GM19438 (cell line): Measurements from ENCODE around the gene MAN1A2.
"Not testable (repeated sequence)": the region's sequence is repeated elsewhere in the genome, so short reads cannot be mapped to it uniquely, and the experiment has no call there.

Experiments used
- ATAC-seq: cut with Tn5 transposase; IDR thresholded peaks from one replicate; pipeline ENCODE4 v1.9.1; 2021; ENCODE audit warnings: low read depth; ENCODE audit not compliant: unreplicated experiment

MAN1A2 gene

DNA sequence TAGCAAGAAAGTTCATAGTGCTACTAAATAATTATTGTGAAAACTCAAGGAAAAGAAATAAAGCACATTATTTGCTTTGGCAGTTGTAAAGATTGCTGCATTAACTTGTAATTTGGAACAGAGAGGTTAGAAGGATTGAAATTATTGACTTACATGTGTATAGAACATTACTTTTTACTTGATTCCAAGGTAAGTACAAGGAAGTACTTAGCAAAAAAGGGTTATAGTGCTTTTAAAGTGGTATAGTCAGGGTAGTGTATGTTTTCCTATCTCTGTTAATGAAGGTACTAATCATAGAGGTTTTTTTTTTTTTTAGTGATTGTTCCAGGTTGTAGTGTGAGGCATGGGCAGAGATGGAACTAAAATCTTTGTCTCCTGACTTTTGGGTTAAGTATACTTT lies 29.4 kb downstream of the MAN1A2 start:
- no peak for ATAC-seq

DNA sequence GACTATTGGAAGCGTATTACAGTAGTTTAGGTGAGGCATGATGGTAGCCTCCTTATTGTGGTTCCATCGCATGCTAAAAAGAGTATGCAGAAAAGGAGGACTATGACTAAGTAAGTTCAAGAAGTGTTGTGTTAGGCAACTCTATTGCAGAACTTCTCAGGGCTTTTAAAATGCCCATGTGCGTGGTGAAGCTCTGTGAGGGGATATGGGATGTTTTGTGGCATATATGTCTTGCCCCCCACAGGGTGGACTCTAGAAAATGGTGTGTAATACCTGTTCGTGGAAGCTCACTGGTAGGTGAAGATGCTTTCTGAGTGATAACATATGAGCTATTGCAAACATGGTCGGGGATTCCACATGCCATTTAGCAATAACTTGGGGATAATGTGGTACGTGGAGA lies 31.7 kb downstream of the MAN1A2 start:
- no peak for ATAC-seq

DNA sequence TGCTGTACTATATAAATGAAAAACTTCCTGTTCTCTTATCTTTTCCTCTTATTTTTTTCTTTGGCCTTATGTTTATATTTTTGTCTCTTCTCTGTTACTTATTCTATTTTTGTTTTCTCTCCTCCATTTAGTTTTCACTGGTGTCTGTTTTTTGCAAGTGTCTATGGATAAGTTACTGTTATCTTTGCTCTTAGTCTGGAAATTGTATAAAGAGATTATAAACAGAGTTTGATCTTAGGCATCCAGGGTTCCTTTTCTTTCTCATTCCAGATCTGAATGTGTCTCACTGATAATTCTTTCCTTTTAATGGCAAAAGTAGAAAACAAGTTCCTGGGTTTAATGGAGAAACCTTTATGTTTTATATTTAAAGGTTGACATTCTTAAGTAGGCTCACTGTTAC lies 34.5 kb downstream of the MAN1A2 start:
- ATAC-seq = no peak

DNA sequence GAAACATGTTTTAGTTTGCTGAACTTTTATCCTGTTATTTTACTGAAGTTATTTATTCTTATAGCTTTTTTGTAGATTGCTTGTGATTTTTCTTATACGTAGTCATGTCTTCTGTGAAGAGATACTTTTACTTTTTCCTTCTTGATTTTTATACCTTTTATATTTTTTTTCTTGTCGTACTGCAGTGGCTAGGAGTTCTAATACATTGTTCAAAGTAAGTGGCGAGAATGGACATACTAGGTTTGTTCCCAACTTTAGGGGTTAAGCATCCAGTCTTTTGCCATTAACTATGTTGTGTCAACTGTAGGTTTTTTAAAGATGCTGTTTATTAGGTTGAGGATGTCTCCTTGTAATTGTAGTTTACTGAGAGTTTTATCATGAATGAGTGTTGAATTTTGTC lies 36.3 kb downstream of the MAN1A2 start:
- ATAC-seq = no peak

DNA sequence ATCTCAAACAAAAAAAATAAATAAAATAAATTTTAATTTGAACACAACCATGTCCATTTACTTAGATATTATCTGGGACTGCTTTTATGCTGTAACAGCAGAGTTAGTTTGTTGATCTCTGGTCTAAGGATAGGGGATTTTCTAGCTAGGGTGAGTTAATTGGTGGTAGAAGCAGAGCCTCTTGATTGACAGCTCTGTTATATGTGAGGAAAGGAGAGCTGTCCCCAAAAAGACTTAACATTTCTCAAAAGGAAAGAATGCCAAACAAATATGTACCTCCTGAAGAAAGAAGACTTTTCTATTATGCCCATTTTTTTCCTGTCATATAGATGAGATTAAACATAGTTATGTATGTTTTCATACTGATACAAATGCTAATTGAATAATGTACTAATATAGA lies 37.8 kb downstream of the MAN1A2 start:
- ATAC-seq = no peak

DNA sequence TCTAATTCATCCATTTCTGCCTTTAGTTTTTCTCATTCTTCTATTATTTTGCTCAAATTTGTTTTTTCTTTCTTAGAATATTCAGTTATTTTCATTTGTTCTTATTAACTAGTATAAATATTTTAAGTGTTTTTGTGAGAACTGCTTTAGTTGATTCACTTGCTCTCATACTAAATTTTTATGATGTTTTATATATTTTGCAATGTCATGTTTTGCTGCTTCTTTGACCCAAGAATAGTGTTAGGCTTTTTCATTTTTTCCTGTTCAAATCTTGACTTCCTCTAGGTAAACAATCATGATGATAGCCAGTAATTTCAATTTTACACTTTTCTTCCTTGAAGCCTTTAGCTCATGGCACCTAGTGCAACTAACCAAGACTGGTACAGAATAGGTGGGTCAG lies 45.2 kb downstream of the MAN1A2 start:
- ATAC-seq = no peak

DNA sequence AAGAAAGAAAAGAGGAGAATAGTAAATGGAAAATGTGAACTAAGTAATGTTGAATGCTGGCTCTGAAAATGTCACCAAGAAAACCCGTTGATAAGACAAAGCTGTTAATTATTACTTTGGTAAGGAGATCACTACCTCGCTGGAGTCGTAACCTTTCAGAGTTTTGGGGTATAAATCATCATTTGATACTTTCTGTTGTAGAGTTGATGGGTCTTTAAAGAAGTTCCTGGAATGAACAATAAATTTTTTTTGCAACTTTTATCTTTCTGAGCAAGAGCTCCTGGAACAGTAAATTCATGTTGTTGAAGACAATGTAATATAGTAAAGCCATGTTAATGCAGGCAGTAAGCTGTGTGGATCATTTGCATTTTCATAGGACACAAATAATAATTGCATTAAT lies 46.2 kb downstream of the MAN1A2 start:
- ATAC-seq = no peak

DNA sequence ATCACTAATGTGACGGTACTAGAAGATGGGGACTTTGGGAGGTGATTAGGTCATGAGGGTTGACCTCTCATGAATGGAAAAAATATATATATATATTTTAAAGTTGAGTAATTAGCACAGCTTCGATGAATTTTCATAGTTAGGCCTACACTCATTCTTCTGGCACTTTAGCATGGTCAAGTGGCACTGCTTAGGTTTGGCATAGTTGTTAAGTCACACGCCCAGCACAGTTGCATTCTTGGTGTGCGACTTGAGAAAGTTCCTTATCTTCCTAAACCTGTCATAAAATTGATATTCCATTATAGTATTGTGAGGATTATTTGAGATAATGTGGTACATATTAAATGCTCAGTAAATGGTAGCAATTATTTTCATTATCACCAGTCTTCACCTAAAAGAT lies 47.7 kb downstream of the MAN1A2 start:
- no peak for ATAC-seq

DNA sequence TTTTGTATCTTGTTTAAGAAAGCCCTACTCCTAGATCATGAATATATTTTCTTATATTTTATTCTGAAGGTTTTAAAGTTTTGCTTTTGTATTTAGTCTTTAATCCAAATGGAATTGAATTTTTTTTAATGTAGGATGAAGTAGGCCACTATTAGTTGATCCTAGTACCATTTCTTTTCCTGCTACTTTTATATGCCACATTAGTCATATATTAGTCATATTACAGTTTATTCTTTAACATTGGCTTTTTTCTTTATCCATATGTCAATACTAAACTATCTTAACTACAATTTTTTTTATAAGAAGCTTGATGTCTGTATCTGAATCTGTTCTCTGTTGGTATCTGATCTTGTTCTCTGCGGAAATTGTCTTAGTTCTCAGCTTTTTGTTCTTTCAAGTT lies 48.8 kb downstream of the MAN1A2 start:
- no peak for ATAC-seq

DNA sequence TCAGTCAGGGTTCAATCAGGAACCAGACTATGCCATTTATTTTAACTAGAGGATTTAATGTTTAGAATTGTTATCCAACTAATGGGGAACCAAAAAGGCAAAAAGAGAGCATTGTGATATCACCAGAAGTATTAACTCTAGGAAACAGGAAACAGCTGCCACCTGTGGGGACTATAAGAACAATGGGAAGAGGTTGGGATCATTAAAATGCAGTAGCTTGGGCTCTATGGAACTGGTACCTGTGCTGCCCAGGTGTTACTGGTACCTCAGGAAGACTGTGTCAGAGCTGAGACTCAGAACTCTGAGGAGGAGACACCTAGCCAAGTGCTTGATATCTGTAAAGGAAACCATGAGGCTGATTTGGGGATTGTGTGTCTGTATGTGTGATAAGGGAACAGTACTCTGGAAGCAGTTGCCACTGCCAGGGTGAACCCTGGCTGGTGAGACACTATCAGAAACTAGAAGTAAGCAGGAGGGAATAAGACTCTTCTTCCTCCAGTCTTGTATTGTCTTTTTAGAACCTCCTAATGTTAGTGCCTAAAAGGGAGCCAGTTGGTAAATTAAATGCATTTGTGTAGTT lies 49.4 kb downstream of the MAN1A2 start:
- no peak for ATAC-seq

DNA sequence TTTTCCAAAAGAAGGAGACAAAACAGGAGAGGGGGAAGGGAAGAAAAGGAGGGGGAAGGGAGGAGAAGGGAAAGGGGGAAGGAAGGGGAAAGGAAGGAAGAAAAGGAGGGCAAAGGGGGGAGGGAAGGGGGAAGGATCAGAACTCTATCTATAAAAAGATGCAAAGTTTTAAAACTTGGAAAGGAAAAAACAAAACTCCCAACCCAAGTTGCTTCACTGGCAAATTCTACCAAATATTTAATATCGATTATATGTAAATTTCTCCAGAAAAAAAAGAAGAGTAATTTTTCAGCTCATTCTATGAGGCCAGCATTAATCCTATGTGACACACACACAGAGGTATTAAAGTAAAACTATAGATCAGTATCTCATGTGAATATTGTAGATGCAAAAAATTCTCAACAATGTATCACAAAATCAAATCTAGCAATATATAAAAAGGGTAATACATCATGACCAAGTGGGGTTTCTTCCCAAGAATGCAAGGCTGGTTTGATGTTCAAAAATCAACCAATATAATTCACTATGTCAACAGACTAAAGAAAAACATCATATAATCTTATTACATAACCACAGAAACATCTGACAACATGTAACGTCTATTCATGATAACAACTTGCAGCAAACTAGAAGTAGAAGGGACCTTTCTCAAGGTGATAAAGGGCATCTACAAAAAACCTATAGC lies 57.9 kb downstream of the MAN1A2 start:
- no peak for ATAC-seq

DNA sequence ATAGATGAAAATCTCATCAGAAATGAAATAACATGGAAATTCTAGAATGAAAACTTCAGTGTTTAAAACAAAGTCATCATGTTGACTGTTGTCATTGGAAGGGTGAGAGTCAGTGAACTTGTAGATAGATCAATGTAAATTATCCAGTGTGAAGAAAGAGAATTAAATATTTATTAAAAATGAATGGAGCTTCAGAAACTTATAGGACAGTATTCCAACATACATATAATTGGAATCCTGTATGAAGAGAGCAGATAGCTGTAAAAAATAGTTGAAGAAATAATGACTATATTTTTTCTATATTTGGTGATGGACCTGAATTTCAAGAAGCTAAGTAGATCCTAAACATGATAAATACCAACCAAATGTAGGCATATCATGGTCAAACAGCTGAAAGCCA lies 60.0 kb downstream of the MAN1A2 start:
- no peak for ATAC-seq

DNA sequence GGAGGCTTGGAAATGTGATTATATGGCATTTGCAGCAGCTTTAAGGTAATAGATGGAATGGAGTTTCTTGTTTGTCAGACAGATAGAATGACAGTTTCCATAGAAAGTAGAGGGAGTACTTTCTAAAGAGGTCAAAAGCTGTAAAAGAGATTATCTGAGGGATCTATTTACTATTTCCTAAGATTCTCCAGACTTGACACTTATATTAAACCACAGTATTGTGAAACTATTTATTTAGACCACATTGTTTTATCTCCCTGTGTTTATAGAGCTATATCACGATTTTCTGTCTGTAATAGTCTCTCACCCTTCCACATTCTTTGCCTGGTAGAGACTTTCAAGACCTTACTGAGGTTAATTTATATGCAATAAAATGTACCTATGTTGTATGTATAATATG lies 66.7 kb downstream of the MAN1A2 start:
- ATAC-seq = no peak

DNA sequence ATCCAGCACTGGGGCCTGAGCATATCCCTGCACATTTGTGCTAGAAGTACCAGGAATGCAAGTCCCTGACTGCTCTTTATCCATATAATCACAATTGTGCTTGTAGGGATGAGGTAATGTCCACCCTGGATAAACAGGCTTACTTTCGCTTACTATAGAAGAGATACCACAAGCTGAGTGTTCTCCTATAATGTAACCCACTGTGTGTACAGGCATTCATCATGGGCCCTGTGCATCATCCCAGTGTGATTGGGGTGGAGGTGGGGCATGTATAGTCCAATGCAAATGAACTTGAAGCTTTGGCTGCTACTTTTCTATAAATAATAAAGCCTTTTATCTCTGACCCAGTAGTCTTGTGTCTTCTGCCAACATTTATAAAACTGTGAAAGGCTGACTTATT lies 69.3 kb downstream of the MAN1A2 start:
- ATAC-seq = no peak

DNA sequence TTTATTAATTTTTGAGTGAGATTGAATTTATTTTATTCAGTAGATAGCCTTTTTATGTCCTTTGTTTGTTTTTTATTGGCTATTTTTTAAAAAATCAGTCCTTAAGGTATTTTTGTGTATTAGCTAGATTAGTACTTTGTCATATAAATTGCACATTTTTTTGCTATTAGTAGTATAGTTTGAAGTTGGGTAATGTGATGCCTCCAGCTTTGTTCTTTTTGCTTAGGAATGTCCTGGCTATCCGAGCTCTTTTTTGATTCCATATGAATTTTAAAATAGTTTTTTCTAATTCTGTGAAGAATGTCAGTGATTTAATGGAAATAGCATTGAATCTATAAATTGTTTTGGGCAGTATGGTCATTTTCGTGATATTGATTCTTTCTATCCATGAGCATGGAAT lies 80.4 kb downstream of the MAN1A2 start:
- ATAC-seq = no peak

DNA sequence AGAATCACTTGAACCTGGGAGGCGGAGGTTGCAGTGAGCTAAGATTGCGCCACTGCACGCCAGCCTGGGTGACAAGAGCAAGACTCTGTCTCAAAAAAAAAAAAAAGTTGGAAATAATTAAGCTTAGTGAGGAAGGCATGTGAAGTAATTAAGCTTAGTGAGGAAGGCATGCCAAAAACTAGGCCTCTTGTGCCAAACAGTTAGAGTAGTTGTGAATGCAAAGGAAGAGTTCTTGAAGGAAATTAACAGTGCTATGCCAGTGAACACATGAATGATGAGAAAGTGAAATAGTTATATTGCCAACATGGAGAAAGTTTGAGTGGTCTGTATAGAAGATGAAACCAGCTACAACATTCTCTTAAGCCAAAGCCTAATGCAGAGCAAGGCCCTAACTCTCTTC lies 85.0 kb downstream of the MAN1A2 start:
- ATAC-seq = no peak

DNA sequence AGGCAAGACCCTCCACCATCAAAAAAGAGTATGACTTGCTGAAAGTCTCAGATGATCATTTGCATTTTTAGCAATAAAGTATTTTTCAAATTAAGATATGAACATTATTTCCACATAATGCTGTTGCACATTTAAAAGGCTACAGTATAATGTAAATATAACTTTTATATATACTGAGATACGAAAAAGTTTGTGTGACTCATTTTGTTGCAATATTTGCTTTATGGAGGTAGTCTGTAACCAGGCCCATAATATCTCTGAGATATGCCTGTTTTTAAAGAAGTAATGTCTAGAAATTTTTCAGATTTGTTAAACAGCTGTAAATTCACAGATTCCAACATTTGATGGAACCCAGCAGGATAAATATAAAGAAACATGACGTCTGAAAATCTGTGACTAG lies 86.7 kb downstream of the MAN1A2 start:
- ATAC-seq = no peak

DNA sequence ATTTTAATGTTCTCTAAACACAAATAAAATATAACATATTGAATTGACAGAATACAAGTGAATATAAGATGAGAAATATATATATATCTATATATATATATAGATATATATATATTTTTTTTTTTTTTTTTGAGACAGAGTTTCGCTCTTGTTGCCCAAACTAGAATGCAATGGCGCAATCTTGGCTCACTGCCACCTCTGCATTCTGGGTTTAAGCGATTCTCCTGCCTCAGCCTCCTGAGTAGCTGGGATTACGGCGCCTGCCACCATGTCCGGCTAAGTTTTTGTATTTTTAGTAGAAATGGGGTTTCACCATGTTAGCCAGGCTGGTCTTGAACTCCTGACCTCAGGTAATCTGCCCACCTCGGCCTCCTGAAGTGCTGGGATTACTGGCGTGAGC lies 91.2 kb downstream of the MAN1A2 start:
- ATAC-seq = not testable (repeated sequence)

DNA sequence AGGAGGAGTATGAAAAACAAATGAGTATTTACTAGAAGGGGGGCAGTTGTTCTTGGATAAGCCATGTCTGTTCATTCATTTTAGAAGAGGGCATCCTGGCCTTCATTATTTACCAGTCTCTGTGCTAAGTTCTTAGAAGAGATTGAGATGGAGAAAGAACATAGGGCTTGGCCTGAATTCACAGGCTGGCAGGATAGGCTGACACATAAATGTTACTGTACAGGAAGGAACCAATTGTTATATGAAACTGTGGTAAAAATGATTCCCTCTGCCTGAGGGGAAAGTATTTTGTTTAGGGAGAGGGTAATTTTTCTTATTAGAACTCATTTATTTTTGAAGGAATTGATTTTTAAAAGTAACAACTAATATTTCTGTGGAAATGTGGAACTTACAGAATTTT lies 99.5 kb downstream of the MAN1A2 start:
- ATAC-seq = no peak

DNA sequence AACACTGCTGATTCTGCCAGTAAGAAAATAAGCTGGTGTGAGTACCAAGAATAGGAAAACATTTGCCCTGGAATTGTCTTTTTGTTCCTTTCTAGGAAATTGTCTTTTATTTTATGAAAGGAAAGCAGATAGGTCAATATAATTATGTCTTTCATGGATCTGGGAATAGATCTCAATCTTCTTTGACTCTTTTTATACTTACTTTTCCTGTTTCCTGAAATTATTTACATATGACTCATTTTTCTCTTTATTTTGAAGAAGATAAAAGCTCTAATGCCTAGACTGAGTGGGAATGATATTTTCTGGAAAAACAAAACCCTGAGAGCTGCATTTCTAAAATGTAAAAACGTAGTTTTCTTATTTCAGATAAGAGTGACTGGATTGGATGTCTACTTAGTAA lies 100.1 kb downstream of the MAN1A2 start:
- no peak for ATAC-seq

DNA sequence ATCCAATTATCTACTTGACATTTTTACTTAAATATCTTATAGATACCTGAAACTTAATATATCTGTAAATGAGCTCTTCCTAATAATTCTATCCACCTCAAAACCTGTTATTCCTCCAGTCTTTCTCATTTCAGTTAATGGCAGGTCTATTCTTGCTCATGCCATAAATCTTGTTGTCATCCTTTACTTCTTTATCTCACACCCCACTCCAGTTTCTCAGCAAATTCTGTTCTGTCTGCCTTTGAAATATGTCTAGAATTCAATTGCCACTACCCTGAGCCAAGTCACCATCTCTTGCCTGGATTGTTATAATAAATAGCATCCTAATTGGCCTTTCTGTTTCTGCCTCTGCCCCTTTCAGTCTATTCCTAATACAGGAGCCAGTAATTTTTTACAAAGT lies 105.8 kb downstream of the MAN1A2 start:
- no peak for ATAC-seq

DNA sequence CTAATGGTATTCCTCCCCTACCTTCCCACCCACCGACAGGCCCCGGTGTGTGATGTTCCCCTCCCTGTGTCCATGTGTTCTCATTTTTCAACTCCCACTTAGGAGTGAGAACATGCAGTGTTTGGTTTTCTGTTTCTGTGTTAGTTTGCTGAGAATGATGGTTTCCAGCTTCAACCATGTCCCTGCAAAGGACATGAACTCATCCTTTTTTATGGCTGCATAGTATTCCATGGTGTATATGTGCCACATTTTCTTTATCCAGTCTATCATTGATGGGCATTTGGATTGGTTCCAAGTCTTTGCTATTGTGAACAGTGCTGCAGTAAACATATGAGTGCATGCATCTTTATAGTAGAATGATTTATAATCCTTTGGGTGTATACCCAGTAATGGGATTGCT lies 108.2 kb downstream of the MAN1A2 start:
- not testable (repeated sequence) for ATAC-seq

DNA sequence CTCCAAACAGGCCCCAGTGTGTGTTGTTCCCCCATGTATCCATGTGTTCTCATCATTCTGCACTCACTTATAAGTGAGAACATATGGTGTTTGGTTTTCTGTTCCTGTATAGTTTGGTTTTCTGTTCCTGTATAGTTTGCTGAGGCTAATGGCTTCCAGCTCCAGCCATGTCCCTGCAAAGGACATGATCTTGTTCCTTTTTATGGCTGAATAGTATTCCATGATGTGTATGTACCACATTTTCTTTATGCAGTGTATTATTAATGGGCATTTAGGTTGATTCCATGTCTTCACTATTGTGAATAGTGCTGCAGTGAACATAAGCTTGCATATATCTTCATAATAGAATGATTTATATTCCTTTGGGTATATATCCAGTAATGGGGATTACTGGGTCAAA lies 111.8 kb downstream of the MAN1A2 start:
- ATAC-seq = no peak
